HG03432 (cell line): ENCODE measurements around the gene TXNIP.

Source experiments
- ATAC-seq: cut with Tn5 transposase; IDR thresholded peaks from one replicate; pipeline ENCODE4 v1.9.1; 2021; ENCODE audit warnings: mild to moderate bottlenecking, moderate library complexity; ENCODE audit not compliant: unreplicated experiment

TXNIP gene

GRCh38 chr1:145964328-145965118 is 31.9 kb downstream of the TXNIP start, which contains the start of the genes ANKRD34A and POLR3GL:
Gene ANKRD34A, minus strand, starts transcription at chr1:145964575. Its CDS starts 2,816 bp downstream, at chr1:145961759.
Gene POLR3GL, plus strand, starts transcription at chr1:145964690. Its CDS starts 10,176 bp downstream, at chr1:145974866.
- ATAC-seq: peak; percentile 92

GRCh38 chr1:145963265-145964019 is 32.9 kb downstream of the TXNIP start:
- no peak for ATAC-seq

GRCh38 chr1:145962157-145963102 is 33.9 kb downstream of the TXNIP start:
- no peak for ATAC-seq

GRCh38 chr1:145961425-145962156 is 34.8 kb downstream of the TXNIP start:
- no peak for ATAC-seq

- no peak for ATAC-seq
Measured at GRCh38 chr1:145961109-145961424, 35.3 kb downstream of the TXNIP start.

- ATAC-seq: no peak
Measured at GRCh38 chr1:145960468-145961108, 35.8 kb downstream of the TXNIP start.

- no peak for ATAC-seq
Measured at GRCh38 chr1:145959957-145960467, 36.4 kb downstream of the TXNIP start.

GRCh38 chr1:145959333-145959732 is 37.0 kb downstream of the TXNIP start:
- no peak for ATAC-seq

GRCh38 chr1:145958734-145959133 is 37.6 kb downstream of the TXNIP start:
- ATAC-seq: no peak

- ATAC-seq: peak; percentile 89
Measured at GRCh38 chr1:145957443-145958319, 38.7 kb downstream of the TXNIP start, which contains the start of gene LIX1L. Gene LIX1L, minus strand, starts transcription at chr1:145958017. Its CDS starts 90 bp downstream, at chr1:145957927.

- ATAC-seq: no peak
Measured at GRCh38 chr1:145956781-145957442, 39.5 kb downstream of the TXNIP start.

- ATAC-seq: no peak
Measured at GRCh38 chr1:145956361-145956760, 40.0 kb downstream of the TXNIP start.

- no peak for ATAC-seq
Measured at GRCh38 chr1:145955436-145955835, 40.9 kb downstream of the TXNIP start.

GRCh38 chr1:145953861-145954260 is 42.5 kb downstream of the TXNIP start:
- ATAC-seq: no peak

- ATAC-seq: no peak
Measured at GRCh38 chr1:145952903-145953302, 43.5 kb downstream of the TXNIP start.

- no peak for ATAC-seq
Measured at GRCh38 chr1:145951526-145951925, 44.9 kb downstream of the TXNIP start.

GRCh38 chr1:145949219-145949618 is 47.2 kb downstream of the TXNIP start:
- no peak for ATAC-seq

- no peak for ATAC-seq
Measured at GRCh38 chr1:145947551-145947950, 48.8 kb downstream of the TXNIP start.
